ENCODE results near the gene TLE5.

- no peak for TF ChIP-seq CTCF (IDR thresholded peaks at IDR 0.05; ENCODE audit: extremely low read depth in 1 of 2, insufficient read depth in 1 of 2, low read depth in 1 of 2, low read length in 2 of 2)
- TF ChIP-seq POLR2AphosphoS5 (IDR thresholded peaks at IDR 0.05; ENCODE audit: insufficient read depth, low read depth, low read length): no peak
- no peak for TF ChIP-seq POLR2A (IDR thresholded peaks at IDR 0.05; ENCODE audit: low read depth, low read length)
- TF ChIP-seq MAX (IDR thresholded peaks at IDR 0.05; ENCODE audit: insufficient read depth, insufficient read length): no peak
- TF ChIP-seq EZH2 (IDR thresholded peaks at IDR 0.05; ENCODE audit: borderline replicate concordance, low read depth, low read length, severe bottlenecking): no peak
- TF ChIP-seq JUN (IDR thresholded peaks at IDR 0.05; ENCODE audit: borderline replicate concordance, insufficient read depth, insufficient read length, low read depth): no peak
- no peak for TF ChIP-seq GATA2 (IDR thresholded peaks at IDR 0.05; ENCODE audit: insufficient read depth, insufficient read length, low read depth, low read length)
- no peak for TF ChIP-seq FOS (IDR thresholded peaks at IDR 0.05; ENCODE audit: borderline replicate concordance, insufficient read depth, low read length)
- TF ChIP-seq MYC (IDR thresholded peaks at IDR 0.05; ENCODE audit: low read depth, low read length): no peak
Measured at GRCh38 chr19:3047496-3048189, 14.7 kb downstream of the TLE5 start.

Data from endothelial cell of umbilical vein (primary cell).